ENCODE data around the gene NDUFB10. TPM values are rescaled to one million over a fixed set of nuclear protein-coding genes. Genes with fewer than 3 reads are reported as not detected.

Gene NDUFB10
- total RNA-seq, 1 experiment from 2014 or later = 305 TPM

DNA sequence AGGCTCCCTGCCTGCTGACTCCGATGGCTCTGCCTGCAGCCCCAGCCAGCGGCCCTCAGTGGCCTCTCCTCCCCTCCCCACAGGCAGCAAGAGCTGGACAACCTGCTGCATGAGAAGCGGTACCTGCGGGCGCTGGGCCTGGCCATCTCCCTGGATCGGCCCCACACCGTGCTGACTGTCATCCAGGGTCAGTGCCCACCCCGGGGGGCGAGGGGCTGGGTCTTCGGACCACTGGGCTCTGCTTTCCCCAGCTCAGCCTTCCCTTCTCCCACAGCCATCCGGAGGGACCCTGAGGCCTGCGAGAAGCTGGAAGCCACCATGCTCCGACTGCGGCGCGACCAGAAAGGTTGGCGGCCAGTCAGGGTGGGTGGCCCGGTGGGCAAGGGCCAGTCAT, 18.5 kb downstream of the NDUFB10 start:
- Histone ChIP-seq H3K27me3 (ENCODE audit: control insufficient read depth, insufficient read depth, low read length) (peaks cover 37% of the 10 kb centered on the region), H3K36me3 (replicated peaks; ENCODE audit: control insufficient read depth, insufficient read depth, low read length) (peaks cover 9% of the 10 kb centered on the region), H3K4me3 (ENCODE audit: insufficient read depth, low read depth, low read length) (no peak overlapping the region)
- DNase-seq = no peak

DNA sequence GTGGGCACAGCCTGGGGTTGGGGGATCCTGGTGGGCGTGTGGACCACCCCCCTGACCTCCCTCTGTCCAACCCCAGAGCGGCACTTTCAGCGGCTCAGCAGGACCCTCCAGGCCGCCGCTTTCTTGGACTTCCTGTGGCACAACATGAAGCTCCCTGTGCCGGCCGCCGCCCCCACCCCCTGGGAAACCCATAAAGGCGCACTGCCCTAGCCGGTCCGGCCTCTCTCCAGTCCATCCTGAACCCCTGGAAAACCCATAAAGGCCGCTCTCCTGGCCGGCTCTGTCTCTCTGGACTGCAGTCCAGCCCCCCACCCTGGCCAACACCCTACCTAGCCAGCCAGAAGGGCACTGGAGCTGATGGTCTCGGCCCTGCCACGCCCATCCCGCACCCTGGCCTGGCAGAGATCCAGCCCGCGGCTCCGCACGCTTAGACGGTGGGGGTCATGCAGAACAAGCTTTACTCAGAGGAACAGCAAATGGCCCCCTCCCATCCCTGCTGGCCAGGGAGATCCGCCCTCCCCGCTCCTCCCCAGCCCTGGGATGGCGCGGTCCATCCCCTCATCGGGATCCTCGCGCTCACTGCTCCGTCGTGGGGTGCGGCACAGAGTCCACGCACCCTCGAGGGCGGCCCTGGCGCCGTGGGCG, 19.3 kb downstream of the NDUFB10 start:
- DNase-seq = peak; percentile 93
- H3K27me3 ChIP-seq (ENCODE audit: control insufficient read depth, insufficient read depth, low read length) = peaks cover 44% of the 10 kb centered on the region
- peaks cover 9% of the 10 kb centered on the region for H3K36me3 ChIP-seq (replicated peaks; ENCODE audit: control insufficient read depth, insufficient read depth, low read length)
- H3K4me3 ChIP-seq (ENCODE audit: insufficient read depth, low read depth, low read length) = peak overlapping the region; percentile 48

DNA sequence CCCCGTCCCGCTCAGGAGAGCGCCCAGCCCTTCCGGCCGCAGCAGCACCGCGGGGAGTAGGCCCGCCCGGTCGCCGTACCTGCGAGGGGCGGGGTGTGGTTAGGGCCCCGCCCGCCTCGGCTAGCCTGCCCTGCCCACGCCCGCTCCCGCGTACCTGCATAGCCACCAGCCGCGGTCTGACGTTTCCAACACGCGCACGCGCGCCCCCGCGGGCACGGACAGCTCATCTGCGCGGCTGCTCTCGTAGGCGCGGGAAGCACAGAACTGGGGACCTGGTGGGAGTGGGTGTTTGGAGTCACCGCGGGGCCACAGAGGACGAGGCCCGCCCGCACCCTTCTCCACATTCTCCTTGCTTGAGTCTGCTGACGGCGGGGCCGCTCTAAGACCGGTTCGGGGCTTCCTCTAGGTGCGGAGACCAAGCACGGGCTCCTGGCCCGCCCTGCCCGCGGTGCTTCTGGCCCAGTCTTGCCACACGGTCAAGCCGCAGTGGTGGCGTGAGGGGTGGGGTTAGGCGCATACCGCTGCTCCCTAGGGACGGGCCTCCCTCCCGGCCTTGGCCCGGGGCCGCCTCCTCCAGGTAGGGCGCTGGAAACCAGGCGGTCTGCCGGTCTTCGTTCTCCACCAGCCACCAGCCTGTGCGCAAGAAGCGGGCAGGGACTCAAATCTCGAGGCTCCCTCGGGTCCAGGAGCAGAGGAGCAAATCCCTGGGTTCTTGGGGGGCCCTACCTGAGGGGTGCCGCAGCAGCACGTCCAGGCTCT, 20.1 kb downstream of the NDUFB10 start:
- peaks cover 45% of the 10 kb centered on the region for H3K27me3 ChIP-seq (ENCODE audit: control insufficient read depth, insufficient read depth, low read length)
- peak; percentile 97 for DNase-seq
- H3K4me3 ChIP-seq (ENCODE audit: insufficient read depth, low read depth, low read length) = peak overlapping the region; percentile 48

GRCh38 chr16:1980030-1980769, 20.9 kb downstream of the NDUFB10 start:
- DNase-seq = peak; percentile 87
- H3K27me3 ChIP-seq (ENCODE audit: control insufficient read depth, insufficient read depth, low read length) = peaks cover 45% of the 10 kb centered on the region

More for the DNA sequence above, 20.1 kb downstream of the NDUFB10 start:
- peaks cover 9% of the 10 kb centered on the region for H3K36me3 ChIP-seq (replicated peaks; ENCODE audit: control insufficient read depth, insufficient read depth, low read length)

DNA sequence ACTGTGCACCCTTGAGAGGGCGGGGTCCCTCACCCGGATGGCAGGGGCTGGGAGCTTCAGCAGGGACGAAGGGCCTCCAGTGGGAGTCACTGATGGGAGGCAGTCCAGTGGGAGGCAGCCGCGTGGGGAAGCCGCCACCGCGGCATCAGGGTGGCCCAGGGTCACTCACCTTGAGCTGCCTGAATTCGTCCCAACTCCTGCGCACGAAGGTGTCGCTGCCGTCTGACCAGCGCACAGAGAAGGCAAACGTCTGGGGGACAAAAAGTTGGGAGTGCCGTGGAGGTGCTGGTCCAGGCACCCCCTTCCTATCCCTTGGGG, 21.4 kb downstream of the NDUFB10 start:
- H3K36me3 ChIP-seq (replicated peaks; ENCODE audit: control insufficient read depth, insufficient read depth, low read length) = peaks cover 8% of the 10 kb centered on the region
- H3K4me3 ChIP-seq (ENCODE audit: insufficient read depth, low read depth, low read length) = peak overlapping the region; percentile 48; the same call in 1 of the 2 replicates
- DNase-seq = no peak
- H3K27me3 ChIP-seq (ENCODE audit: control insufficient read depth, insufficient read depth, low read length) = peaks cover 45% of the 10 kb centered on the region

More at GRCh38 chr16:1980030-1980769, 20.9 kb downstream of the NDUFB10 start:
- Histone ChIP-seq H3K4me3 (ENCODE audit: insufficient read depth, low read depth, low read length) (peak overlapping the region; percentile 48; the same call in 1 of the 2 replicates), H3K36me3 (replicated peaks; ENCODE audit: control insufficient read depth, insufficient read depth, low read length) (peaks cover 5% of the 10 kb centered on the region)

DNA sequence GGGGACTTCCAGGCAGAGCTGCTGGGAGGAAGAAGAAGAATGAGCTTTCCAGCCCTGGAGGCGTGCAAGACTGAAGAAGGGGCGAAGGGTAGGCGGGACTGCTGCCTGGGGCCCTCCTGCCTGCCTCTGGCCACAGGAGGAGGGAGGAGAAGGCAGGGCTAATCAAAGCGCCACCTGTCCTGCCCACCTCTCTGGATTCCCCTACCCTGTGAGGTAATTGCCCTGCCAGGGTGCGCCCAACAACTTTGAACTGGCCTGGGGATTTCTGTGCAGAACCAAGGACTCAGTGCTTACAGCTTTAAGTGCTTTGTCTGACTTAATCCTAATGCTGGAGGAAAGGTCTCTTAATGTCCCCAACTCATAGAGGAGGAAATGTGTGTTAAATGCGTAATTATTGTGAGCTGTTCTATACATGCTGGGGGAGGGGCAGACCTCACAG, 22.1 kb downstream of the NDUFB10 start, which contains the start of gene NOXO1:
TSS of gene NOXO1 (minus strand) at position 72 of the 439 bp plus-strand sequence. CDS start 290 bp downstream, outside the sequence.
- Histone ChIP-seq H3K36me3 (replicated peaks; ENCODE audit: control insufficient read depth, insufficient read depth, low read length) (peaks cover 9% of the 10 kb centered on the region), H3K4me3 (ENCODE audit: insufficient read depth, low read depth, low read length) (peak within 1 kb of the TSS; percentile 48; the same call in 1 of the 2 replicates), H3K27me3 (ENCODE audit: control insufficient read depth, insufficient read depth, low read length) (peaks cover 45% of the 10 kb centered on the region)
- peak; percentile 79 for DNase-seq

DNA sequence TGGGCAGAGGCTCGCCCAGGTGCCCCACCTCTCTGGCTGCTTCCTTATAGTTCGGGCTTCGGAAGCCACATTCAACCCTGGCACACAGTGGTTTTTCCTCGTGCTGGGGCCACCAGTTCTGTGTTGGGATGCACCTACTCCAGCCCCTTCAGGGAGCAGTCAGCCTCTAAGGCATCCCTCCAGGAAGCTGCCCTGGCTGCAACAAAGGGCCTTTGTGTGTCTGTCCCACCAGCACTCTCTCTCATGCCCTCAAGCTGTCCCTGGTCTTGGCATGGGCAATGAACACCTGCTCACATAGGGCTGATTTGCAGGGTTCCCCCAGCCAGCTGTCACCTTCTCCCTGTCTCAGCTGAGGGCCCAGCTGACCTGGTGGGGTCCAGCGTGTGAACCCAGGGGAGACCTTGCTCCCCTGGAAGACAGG, 22.7 kb downstream of the NDUFB10 start:
- H3K27me3 ChIP-seq (ENCODE audit: control insufficient read depth, insufficient read depth, low read length) = peaks cover 45% of the 10 kb centered on the region
- DNase-seq = no peak
- no peak overlapping the region for H3K4me3 ChIP-seq (ENCODE audit: insufficient read depth, low read depth, low read length)
- H3K36me3 ChIP-seq (replicated peaks; ENCODE audit: control insufficient read depth, insufficient read depth, low read length) = peaks cover 6% of the 10 kb centered on the region

GRCh38 chr16:1982991-1983543, 23.7 kb downstream of the NDUFB10 start:
- Histone ChIP-seq H3K27me3 (ENCODE audit: control insufficient read depth, insufficient read depth, low read length) (peaks cover 45% of the 10 kb centered on the region), H3K4me3 (ENCODE audit: insufficient read depth, low read depth, low read length) (peak overlapping the region; percentile 65; the same call in 1 of the 2 replicates), H3K36me3 (replicated peaks; ENCODE audit: control insufficient read depth, insufficient read depth, low read length) (peaks cover 6% of the 10 kb centered on the region)
- DNase-seq = no peak

- peak within 1 kb of the TSS; percentile 68 for H3K4me3 ChIP-seq (ENCODE audit: insufficient read depth, low read depth, low read length)
- peaks cover 6% of the 10 kb centered on the region for H3K36me3 ChIP-seq (replicated peaks; ENCODE audit: control insufficient read depth, insufficient read depth, low read length)
- DNase-seq = peak; percentile 100
- peaks cover 47% of the 10 kb centered on the region for H3K27me3 ChIP-seq (ENCODE audit: control insufficient read depth, insufficient read depth, low read length)
Observed at GRCh38 chr16:1983544-1984346, 24.4 kb downstream of the NDUFB10 start, which contains the start of gene GFER. Gene GFER, plus strand, starts transcription at chr16:1984193. Its CDS starts 26 bp downstream, at chr16:1984219.

DNA sequence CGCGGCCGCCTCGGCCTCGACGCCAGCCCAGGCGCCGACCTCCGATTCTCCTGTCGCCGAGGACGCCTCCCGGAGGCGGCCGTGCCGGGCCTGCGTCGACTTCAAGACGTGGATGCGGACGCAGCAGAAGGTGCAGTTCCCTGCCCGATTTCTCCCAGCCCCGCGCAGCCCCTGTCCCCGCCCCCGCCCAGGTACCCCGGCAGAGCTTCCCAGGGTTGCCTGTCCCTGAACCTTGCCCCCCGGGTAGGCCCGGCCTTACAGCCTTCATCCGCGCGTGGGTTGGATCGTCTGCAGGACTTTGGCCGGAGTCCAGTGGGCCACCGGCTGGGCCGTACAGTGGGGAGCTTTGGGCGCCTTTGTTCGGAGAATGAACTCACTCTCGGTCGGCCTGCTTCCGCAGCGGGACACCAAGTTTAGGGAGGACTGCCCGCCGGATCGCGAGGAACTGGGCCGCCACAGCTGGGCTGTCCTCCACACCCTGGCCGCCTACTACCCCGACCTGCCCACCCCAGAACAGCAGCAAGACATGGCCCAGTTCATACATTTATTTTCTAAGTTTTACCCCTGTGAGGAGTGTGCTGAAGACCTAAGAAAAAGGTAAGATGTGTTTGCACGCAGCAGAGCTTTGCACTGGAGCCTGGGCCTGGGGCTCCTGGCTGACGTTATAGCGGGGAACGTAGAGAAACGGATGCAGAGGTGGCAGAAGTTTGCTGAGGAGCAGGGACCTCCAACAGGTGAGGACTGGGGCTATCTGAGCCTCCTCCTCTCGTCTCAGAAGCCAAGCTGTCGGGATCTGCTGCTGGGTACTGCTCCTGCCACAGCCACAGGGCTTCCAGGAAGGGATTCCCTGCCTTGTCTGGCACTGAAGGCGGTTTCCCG, 25.2 kb downstream of the NDUFB10 start:
- Histone ChIP-seq H3K27me3 (ENCODE audit: control insufficient read depth, insufficient read depth, low read length) (peaks cover 52% of the 10 kb centered on the region), H3K36me3 (replicated peaks; ENCODE audit: control insufficient read depth, insufficient read depth, low read length) (peaks cover 6% of the 10 kb centered on the region), H3K4me3 (ENCODE audit: insufficient read depth, low read depth, low read length) (peak overlapping the region; percentile 68)
- DNase-seq = peak; percentile 91

DNA sequence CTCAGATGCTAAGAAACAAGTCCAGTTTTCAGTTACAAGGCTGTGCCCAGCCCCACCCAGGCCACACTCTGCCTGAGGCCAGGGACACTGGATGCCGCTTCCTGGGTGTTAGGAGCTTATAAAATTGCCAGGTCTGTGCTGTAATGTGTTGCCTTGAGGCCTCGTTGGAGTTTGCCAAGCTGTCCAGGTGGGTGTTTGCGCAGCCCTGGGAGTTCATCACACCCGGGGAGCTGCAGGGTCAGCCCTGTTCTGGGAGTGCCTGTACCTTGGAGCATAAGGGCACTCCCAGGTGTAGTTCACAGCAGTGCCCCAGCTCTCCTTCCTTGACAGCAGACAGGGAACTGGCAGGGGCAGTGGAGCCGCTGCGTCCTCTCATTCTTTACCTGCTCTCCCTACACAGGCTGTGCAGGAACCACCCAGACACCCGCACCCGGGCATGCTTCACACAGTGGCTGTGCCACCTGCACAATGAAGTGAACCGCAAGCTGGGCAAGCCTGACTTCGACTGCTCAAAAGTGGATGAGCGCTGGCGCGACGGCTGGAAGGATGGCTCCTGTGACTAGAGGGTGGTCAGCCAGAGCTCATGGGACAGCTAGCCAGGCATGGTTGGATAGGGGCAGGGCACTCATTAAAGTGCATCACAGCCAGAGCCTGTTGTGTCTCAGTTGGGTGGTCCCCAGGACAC, 26.3 kb downstream of the NDUFB10 start:
- H3K27me3 ChIP-seq (ENCODE audit: control insufficient read depth, insufficient read depth, low read length) = peaks cover 44% of the 10 kb centered on the region
- no peak overlapping the region for H3K4me3 ChIP-seq (ENCODE audit: insufficient read depth, low read depth, low read length)

GRCh38 chr16:1987198-1987597, 27.9 kb downstream of the NDUFB10 start:
- DNase-seq = no peak
- Histone ChIP-seq H3K4me3 (ENCODE audit: insufficient read depth, low read depth, low read length) (no peak overlapping the region), H3K36me3 (replicated peaks; ENCODE audit: control insufficient read depth, insufficient read depth, low read length) (peaks cover 6% of the 10 kb centered on the region), H3K27me3 (ENCODE audit: control insufficient read depth, insufficient read depth, low read length) (peaks cover 41% of the 10 kb centered on the region)

More for the DNA sequence above, 26.3 kb downstream of the NDUFB10 start:
- peaks cover 6% of the 10 kb centered on the region for H3K36me3 ChIP-seq (replicated peaks; ENCODE audit: control insufficient read depth, insufficient read depth, low read length)
- no peak for DNase-seq

Measured in H7 (cell line).